Activated CD4-positive, alpha-beta T cell treated with anti-CD3 and anti-CD28 coated beads for 4 hours (primary cell): ENCODE data around the gene SCTR.
"Not testable (repeated sequence)": the region's sequence is repeated elsewhere in the genome, so short reads cannot be mapped to it uniquely, and the experiment has no call there.

Experiments
- DNase-seq, 2 donors: peaks; one replicate each; pipeline ENCODE4 v3.0.0-alpha.2; 2020

SCTR gene

DNA sequence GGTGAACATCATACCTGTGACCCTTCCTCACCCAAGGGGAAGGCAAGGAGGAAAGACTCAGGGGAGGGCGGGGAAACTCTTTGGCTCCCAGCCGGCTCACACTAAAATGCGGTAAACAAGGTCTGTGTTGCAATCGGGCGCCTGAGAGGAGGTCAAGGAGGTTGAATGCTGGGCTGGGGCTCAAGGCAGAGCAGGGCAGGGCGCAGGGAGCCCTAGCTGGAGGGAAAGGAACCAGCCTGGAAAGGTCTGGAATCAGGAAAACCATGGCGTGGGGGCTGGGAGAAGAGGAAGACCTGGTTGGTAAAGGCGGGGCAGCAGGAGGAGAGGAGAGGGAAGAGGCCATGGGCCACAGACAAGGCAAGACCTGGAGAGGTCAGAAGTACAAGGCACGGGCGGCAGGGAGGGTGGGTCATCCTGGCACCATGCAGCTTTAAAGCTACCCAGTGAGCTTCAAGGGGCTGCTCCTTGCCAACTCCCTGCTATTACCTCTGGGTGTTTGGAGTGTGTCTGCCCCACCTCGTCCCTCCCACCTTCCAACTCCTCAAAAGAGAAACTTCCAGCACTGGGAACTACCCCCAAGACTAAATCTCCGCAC, 97.4 kb downstream of the SCTR start:
- no peak for DNase-seq

DNA sequence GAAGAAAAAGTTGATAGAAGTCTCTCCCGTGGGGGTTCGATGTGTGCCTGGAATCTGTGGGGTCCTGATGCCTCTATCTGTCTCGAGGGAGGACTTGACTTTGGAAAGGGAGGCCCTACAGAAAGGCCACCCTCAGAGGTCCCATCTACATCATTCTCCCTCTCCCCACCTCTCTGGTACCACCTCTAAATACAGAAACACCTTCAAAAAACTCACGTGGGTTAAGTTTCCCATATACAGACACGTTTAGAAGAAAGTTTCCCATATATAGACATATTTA, 97.9 kb downstream of the SCTR start:
- DNase-seq = no peak

DNA sequence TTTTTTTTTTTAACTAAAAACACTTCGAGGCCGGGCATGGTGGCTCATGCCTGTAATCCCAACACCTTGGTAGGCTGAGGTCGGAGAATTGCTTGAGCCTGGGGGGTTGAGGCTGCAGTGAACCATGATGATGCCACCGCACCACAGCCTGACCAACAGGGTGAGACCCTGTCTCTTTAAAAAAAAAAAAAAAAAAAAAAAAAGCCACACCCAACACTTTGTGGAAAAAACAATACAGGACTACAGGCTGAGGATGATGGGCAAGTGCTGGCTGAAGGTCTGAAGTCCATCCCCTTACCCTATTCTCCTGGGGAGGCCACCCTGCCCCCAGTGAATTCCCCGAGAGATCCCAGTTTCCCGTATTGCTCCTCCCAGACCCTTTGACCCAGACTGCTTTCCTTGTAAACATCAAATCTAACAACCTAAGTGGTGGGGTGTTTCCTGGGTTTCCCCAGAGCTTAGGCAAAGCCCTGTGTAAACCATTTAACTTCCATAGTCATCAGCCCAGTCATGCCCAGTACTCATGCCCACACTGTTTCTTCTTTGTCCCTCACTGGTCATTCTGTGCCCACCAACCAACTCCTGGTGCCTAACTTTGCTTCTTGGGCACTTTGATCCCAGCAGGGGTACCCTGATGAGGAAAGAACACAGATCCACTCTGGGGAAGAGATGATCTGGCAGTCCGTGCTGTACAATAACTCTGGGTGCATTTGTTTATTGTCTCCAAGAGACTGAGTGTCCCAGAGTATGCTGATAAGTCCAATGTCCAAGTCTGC, 98.5 kb downstream of the SCTR start:
- no peak for DNase-seq

DNA sequence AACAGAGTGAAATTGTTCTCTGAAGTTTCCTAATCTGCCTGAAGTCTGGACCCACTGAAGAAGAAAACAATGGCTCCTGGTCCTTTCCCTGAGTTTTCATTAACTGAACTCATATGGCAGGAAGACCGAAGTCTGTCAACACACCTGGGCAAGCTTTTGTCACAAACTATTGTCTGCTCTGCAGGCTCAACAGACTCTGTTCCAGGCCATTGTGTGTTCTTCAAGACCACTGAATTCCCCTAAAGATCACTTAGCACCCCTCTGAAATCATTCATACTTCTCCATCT, 99.2 kb downstream of the SCTR start:
- DNase-seq = no peak

DNA sequence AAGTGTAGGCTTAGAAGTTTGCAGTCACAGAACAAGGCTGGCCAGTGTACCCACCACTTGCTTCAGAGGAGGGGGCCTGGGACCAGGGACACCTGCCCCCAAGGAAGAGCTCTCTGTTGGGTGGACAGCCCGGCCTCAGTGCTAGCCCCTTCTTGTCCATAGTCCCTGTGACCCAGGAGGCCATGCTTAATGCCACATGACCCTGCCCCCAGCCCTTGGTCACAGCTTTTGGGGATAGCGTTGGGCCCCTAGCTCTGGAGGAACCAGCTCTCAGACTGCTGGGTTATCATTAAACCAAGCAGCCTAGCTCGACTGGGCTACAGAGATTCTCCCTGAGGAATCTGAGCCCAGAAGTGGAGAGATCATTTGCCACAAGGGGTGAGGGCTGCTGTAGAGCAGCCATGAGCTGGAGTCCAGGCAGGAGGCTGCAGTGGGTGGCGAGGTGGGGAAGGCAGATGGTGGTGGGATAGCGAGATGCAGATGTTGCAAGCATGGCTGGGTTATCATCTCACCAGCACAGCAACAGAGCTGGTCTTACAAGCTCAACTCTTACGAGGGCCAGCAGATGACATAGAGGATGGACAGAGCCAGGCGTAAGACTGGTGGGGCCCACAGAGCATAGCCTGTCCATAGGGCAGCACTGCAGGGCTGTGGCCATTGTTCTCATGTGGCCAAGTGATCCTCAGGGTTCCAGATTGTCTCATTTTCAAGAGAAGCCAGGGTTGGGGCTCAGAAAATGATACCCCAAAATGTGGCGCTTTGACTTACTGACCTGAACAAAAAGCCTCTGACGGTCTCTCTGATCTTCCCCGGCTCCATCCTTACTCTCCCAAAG, 99.8 kb downstream of the SCTR start:
- no peak for DNase-seq

DNA sequence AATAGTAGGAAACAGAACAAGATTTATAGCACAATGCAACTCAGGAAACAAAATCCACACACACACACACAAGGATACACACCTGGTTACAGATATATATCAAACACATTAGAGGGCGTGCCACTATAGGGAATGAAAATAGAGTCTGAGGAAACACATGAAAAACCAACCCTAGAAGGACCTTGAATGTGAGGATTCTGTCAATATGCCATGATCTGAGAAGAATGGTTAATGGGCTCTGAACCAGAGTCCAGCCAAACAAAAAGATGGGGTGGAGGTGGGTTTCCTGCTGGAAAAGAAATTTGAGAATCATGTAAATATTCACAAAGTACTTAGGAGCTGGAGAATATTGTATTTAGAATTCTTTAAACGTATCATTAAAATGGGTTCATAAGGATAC, 100.5 kb downstream of the SCTR start:
- DNase-seq = no peak

DNA sequence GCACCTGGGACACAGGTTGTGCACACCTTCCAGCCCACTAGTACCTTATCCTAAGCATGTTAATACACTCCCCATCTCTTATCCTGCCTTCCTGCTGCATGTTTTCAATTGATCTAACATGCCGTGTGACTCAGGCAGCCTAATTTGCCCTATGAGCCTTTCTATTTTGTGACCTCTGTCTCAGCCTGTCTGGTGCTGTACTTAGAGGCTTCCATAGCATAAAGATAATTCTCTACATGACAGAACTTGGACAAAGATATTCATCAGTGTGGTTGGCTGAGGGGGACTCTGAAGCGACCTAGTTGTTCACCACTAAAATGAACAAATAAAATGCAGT, 101.2 kb downstream of the SCTR start:
- DNase-seq = no peak

DNA sequence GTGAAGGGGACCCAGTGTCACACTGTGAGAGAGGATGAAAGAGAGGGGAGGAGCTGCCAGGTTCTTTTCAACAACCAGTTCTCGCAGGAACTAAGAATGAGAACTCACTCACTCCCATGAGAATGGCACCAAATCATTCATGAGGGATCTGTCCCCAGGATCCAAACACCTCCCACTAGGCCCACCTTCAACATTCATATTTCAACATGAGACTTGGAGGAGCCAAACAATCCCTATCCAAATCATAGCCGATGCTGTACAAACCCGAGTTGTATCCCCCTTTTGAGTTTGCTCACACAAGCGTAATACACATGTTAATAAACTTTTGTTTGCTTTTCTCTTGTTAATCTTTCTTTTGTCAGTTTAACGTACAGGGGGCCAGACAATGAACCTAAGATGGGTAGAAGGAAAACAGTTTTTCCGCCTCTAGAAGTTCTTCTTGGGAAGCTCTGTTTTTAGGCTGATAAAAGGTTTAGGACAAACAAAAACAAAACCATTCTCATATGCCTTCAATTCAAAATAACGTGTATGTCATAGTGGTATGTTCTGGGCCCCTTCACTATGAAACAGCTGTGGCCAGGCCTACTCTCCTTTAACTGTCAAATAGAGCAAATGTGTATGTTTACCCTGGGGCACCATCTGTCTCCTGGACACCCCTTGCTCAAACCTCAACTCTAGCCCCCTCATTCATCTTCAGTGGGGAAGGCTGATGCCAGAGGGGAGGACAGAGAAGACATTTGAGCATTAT, 101.7 kb downstream of the SCTR start:
- DNase-seq = no peak

DNA sequence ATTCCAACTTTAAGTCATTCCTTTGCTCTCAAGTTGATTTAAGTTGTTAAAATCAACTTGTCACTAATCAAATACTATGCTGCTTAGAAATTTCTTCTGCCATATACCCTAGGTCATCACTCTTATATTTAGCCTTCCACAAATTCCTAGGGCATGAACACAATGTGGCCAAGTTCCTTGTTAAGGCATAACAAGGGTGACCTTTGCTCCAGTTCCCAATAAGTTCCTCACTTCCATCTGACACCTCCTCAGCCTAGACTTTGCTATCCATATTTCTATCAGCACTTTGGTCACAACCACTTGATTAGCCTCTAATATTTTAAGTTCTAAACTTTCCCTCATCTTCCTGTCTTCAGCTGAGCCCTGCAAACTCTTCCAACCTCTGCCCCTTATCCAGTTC, 102.5 kb downstream of the SCTR start:
- DNase-seq = no peak

DNA sequence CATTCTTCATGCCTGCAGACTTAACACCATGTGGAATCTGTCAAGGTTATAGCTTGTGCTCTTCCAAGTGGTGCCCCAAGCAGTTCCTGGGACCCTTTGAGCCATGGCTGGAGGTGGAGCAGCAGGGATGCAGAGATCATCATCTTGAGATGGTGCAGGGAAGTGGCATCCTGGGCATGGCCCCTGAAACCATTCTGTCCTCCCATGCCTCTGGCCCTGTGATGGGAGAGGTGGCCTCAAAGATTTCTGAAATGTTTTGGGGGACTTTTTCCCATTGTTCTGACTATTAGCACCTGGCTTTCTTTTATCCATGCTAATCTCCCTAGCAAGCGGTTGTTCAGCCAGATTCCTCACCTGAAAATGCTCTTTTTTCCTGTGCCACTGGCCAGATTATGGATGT, 103.0 kb downstream of the SCTR start:
- no peak for DNase-seq

DNA sequence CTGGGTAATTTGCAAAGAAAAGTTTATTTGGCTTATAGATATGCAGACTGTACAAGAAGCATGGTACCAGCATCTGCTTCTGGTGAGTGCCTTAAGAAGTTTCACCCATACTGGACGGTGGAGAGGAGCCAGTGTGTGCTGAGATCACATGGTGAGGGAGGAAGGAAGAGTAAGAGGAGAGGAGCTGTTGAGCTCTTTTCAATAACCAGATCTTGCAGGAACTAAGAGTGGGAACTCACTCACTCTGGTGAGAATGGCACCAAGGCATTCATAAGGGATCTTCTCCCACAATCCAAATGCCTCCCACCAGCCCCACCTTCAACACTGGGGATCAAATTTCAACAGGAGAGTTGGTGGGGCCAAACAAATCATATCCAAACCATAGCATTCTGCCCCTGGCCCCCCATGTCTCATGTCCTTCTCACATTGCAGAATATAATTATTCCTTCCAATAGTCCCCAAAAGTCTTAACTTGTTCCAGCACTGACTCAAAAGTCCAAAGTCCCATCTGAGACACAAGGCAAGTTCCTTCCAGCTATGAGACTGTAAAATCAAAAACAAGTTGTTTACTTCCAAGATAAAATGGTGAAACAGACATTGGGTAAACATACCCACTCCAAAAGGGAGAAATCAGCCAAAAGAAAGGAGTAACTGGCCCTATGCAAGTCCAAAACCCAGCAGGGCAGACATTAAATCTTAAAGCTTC, 104.3 kb downstream of the SCTR start:
- DNase-seq = no peak

DNA sequence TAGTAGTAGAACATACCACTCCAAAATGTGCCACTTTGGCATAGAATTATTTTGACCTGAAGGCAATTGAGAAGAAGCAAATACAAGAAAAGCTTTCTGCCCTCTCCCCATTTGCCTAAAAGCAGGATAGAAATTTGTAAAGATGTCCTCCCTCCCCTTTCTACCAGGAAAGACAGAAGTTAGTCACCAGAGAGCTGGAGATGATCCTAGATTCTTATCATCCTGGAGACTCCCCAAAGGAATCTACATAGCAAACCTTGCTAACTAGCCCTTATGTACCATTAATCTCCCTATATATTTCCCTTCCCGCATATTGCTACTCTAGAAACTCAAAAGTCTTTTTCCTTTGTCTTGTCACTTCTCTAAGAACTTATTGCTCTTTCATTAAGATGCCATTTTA, 105.2 kb downstream of the SCTR start:
- no peak for DNase-seq

DNA sequence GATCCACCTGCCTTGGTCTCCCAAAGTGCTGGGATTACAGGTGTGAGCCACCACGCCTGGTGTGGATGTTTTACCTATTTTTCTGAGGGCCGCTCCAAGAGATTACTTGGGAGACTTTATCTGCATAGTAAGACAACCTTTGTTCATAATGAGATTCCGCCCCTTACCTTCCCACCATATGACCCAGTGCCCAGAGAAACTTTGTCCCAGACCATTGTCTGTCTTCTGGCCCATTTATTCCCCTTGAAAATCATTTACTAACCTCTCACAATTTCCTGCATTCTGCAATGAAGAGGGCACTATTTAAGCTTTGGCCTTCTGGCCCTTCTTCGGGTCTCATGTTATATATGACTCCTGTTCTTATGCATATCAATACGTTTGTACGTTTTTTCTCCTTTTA, 106.4 kb downstream of the SCTR start:
- no peak for DNase-seq

DNA sequence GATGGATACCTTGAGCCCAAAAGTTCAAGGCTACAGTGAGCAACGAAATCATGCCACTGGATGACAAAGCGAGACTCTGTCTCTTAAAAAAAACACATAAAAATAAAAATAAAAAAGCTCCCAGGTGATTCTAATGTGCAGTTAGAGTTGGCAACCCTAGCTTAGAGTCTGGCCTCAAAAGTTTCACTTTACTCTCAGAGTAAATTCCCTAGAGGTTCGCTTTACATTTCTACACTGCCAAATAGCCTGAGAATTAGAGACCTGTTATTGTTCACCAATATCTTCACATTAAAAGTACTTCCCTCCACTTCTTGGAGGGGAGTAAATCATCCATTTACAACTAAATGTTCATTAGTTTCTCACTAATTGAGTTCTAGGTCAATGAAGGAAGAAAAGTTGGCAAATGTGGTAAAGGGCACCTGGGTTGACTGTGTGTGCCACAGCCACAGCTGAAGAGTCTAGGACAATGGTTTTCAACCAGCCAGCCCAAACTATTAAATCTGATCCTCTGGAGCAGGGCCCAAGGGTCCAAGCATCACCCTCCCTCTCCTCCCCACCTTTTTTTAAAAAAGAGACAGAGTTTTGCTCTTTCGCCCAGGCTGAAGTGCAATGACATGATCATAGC, 107.9 kb downstream of the SCTR start:
- no peak for DNase-seq

DNA sequence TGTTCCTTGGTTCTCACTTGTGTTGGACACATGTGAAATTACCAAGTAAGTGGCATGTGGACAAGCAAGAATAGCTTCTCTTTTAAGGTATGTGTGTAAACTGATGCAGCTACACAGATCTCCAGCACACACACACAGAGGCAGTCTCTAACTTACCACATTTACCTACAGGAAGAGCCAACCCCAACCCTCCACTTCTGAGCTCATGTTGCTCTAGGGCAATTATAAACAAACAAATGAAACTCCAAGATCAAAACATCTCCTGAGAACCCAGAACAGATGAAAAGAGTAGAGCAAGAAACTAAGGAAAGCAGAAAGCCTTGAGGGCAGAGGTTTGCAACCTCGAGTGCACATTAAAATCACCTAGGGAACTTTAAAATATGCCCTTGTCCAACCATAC, 108.7 kb downstream of the SCTR start:
- no peak for DNase-seq

DNA sequence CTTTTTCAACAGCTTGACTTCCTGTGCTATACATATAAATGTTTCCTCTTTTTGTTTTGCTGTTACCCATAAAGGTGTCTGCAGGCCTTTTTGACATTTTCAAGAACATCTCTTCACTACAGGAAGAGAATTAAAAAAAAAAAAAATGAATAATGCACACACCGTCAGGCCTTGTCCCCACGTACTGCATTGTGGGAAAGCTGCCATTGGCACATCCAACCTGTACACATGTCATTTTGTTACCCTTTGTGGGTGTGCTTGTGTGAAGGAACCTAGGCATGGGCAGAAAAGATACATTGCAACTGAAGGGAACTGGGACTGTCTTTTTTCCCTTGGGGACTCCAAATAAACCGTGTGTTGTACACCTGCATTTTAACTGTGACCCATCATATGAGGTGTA, 109.4 kb downstream of the SCTR start:
- DNase-seq = no peak

DNA sequence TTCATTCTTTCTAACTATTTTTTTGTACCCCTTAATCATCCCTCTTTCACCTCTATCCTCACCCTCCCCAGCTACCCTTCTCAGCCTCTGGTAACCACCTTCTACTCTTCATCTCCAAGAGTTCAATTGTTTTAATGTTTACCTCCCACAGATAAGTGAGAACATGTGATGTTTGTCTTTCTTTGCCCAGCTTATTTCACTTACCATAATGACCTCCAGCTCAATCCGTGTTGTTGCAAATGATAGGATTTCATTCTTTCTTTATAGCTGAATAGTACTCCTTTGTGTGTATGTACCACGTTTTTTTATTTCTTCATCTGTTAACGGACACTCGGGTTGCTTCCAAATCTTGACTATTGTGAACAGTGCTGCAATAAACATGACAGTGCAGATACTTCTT, 114.8 kb downstream of the SCTR start:
- DNase-seq = no peak

DNA sequence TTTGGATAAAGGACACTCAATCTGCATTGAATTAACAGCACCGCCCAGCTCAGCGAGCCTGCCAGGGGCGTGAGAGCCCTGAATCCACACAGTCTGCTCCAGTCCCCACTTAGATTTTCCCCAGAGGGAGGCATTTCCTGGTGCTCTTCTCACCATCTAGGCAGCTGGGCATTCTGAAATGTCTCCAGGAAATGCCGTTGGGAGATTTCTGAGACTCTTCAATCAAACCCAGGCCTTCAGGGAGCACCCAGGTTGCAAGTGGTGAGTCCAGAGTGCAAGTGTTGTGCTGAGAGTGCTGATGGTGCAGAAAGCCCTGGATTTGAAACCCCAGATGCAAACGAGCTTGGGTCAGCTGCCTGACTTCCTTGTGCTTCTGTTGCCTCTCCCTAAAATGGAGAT, 116.1 kb downstream of the SCTR start:
- DNase-seq = no peak

DNA sequence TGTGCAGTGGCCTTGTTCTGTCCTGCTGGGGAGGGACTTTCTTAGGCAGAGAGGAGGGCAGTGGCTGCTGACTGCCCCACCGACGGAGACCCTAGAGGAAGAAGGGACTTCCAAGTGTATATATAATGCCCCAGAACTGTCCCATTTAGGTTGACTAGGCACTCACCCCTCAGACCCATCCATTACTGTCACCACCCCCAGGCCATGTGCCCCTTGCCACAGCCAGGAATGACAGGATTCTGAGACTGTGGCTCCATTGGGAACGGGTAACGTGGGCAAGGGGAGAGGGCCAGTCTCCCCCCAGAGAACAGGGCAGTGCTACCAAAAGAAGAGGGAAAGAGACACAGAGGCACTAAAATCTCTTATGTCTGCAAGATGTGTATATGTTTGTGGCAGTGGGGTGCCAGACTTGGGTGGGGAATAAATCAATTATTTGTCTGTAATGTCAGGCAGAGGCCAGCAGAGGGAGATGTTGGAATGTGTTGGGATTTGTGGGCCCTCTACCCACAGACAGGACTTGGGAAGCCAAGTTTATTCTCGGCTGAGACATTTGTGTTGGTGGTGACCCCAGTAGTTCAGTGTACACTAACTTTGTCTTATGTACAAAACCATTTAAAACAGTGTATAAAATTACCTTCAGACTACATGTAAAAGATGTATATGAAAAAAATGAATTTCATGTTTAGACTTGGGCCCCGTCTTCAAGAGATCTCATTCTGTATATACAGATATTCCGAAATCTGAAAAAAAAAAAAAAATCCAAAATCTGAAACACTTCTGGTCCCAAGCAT, 116.7 kb downstream of the SCTR start:
- DNase-seq = peak; percentile 12 to 20

DNA sequence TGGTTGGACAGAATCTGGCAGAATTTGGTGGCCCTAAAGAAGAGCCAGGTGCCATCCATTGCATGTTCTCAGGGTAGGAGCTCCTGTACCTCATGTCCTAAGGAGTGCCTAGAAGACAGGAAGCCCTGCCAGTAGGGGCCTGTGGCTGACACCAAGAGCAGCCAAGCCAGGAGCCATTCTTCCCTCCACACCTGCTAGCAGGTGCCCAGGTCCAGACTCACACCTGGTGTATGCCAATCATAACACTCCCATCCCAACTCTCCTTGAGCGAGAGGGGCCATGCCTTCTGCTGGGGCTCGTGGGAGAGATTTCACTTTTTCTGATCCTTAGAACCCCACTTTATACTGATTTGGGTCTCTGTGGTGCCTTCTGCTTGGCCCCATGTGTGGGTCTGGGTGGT, 119.1 kb downstream of the SCTR start:
- no peak for DNase-seq

DNA sequence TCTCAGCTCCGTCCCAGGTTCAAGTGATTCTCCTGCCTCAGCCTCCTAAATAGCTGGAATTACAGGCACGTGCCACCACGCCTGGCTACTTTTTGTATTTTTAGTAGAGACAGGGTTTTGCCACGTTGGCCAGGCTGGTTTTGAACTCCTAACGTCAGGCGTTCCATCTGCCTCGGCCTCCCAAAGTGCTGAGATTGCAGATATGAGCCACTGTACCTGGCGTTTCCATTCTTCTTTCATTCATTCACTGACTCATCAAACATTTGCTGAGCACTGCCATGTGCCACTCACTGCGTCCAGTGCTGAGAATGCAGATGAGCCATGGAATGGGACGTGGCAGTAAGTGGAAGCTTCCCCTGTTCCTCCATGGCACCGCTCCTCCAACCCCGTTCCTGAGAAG, 120.7 kb downstream of the SCTR start:
- DNase-seq = not testable (repeated sequence)
